ENCODE data around the gene NUP107.
"Not testable (repeated sequence)": the region's sequence is repeated elsewhere in the genome, so short reads cannot be mapped to it uniquely, and the experiment has no call there.

The NUP107 gene

GRCh38 chr12:68686595-68687521, at the start of gene NUP107:
Gene NUP107, plus strand, starts transcription at chr12:68686978. Its CDS starts 88 bp downstream, at chr12:68687066.
- DNase-seq = peak; percentile 100

- DNase-seq = not testable (repeated sequence)
Observed at GRCh38 chr12:68637439-68637838, 49.3 kb upstream of the NUP107 start.

GRCh38 chr12:68638171-68638570, 48.6 kb upstream of the NUP107 start:
- DNase-seq = no peak

- no peak for DNase-seq
Observed at GRCh38 chr12:68638721-68639395, 47.9 kb upstream of the NUP107 start.

GRCh38 chr12:68639396-68639767, 47.4 kb upstream of the NUP107 start:
- DNase-seq = no peak

GRCh38 chr12:68641138-68641537, 45.6 kb upstream of the NUP107 start:
- no peak for DNase-seq

- no peak for DNase-seq
Observed at GRCh38 chr12:68646484-68646883, 40.3 kb upstream of the NUP107 start.

GRCh38 chr12:68647507-68647906, 39.3 kb upstream of the NUP107 start:
- no peak for DNase-seq

- DNase-seq = no peak
Observed at GRCh38 chr12:68648179-68648578, 38.6 kb upstream of the NUP107 start.

GRCh38 chr12:68665016-68665569, 21.7 kb upstream of the NUP107 start:
- DNase-seq = no peak

- DNase-seq = no peak
Observed at GRCh38 chr12:68667291-68667690, 19.5 kb upstream of the NUP107 start.

GRCh38 chr12:68667896-68668295, 18.9 kb upstream of the NUP107 start:
- DNase-seq = no peak

- no peak for DNase-seq
Observed at GRCh38 chr12:68671179-68671578, 15.6 kb upstream of the NUP107 start.

- no peak for DNase-seq
Observed at GRCh38 chr12:68673788-68674187, 13.0 kb upstream of the NUP107 start.

- no peak for DNase-seq
Observed at GRCh38 chr12:68674376-68674775, 12.4 kb upstream of the NUP107 start.

GRCh38 chr12:68675101-68675842, 11.5 kb upstream of the NUP107 start:
- no peak for DNase-seq

- not testable (repeated sequence) for DNase-seq
Observed at GRCh38 chr12:68676854-68677253, 9.9 kb upstream of the NUP107 start.

GRCh38 chr12:68686262-68686594, 550 bp upstream of the NUP107 start:
- no peak for DNase-seq

GRCh38 chr12:68695454-68695853, 8.7 kb downstream of the NUP107 start:
- no peak for DNase-seq

GRCh38 chr12:68699486-68699885, 12.7 kb downstream of the NUP107 start:
- no peak for DNase-seq

GRCh38 chr12:68727776-68728175, 41.0 kb downstream of the NUP107 start:
- DNase-seq = no peak

GRCh38 chr12:68733661-68734071, 46.9 kb downstream of the NUP107 start:
- DNase-seq = peak; percentile 81

GRCh38 chr12:68739891-68740290, 53.1 kb downstream of the NUP107 start:
- DNase-seq = no peak
